Suprapubic skin (tissue), 4 donors: Measurements from ENCODE around the gene RPS6KC1.

ENCODE experiments used
- EP300 ChIP-seq: sonication (generic); formaldehyde crosslinking; IDR thresholded peaks from one replicate; pipeline ENCODE4 v1.6.1; 2017; ENCODE audit warnings: antibody characterized with exemption
- POLR2A ChIP-seq, 2 donors: fragments of 450-650 bp; IDR thresholded peaks; one replicate each; pipeline ENCODE4 v1.6.1; 2017; ENCODE audit warnings: antibody characterized with exemption in 2 of 2, mild to moderate bottlenecking in 2 of 2, moderate library complexity in 2 of 2
- POLR2AphosphoS5 ChIP-seq, 3 donors: sonication (generic); formaldehyde crosslinking; IDR thresholded peaks; one replicate each; pipeline ENCODE4 v1.6.1; 2017; ENCODE audit warnings: antibody characterized with exemption in 3 of 3
- TF ChIP-seq, protein P1 (sequence below), 2 donors: fragments of 200-600 bp in 1 of 2; fragments of 450-650 bp in 1 of 2; sonication (generic) in 1 of 2; IDR thresholded peaks; one replicate each; pipeline ENCODE4 v1.5.1; 2016 to 2019; ENCODE audit warnings: antibody characterized with exemption in 2 of 2, mild to moderate bottlenecking in 1 of 2, moderate library complexity in 1 of 2

DNA sequence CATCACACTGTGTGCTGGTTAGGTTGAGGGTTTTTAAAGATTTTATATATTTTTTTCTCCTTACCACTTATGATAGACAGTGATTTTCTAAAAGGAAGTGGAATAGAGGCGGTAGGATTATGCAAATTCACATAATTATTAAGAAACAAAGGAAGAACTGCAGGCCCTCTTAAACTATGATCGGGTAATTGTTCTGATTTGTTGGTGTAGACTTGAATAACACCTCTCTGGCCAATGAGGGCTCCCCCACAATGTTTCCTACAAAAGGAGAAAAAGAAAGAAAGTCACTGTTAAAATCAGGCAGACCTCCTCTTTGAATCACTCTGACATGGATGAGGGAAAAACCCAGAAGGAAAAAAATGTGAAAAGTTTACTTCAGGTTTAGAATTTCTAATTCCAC is 241.6 kb downstream of the RPS6KC1 start:
- no peak for TF ChIP-seq POLR2A (IDR thresholded peaks at IDR 0.05)
- TF ChIP-seq, protein P1, sequence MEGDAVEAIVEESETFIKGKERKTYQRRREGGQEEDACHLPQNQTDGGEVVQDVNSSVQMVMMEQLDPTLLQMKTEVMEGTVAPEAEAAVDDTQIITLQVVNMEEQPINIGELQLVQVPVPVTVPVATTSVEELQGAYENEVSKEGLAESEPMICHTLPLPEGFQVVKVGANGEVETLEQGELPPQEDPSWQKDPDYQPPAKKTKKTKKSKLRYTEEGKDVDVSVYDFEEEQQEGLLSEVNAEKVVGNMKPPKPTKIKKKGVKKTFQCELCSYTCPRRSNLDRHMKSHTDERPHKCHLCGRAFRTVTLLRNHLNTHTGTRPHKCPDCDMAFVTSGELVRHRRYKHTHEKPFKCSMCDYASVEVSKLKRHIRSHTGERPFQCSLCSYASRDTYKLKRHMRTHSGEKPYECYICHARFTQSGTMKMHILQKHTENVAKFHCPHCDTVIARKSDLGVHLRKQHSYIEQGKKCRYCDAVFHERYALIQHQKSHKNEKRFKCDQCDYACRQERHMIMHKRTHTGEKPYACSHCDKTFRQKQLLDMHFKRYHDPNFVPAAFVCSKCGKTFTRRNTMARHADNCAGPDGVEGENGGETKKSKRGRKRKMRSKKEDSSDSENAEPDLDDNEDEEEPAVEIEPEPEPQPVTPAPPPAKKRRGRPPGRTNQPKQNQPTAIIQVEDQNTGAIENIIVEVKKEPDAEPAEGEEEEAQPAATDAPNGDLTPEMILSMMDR (IDR thresholded peaks at IDR 0.05) = no peak
- no peak for TF ChIP-seq POLR2AphosphoS5 (IDR thresholded peaks at IDR 0.05)
- TF ChIP-seq EP300 = no peak
